ENCODE results near the gene LEMD3.

DNA sequence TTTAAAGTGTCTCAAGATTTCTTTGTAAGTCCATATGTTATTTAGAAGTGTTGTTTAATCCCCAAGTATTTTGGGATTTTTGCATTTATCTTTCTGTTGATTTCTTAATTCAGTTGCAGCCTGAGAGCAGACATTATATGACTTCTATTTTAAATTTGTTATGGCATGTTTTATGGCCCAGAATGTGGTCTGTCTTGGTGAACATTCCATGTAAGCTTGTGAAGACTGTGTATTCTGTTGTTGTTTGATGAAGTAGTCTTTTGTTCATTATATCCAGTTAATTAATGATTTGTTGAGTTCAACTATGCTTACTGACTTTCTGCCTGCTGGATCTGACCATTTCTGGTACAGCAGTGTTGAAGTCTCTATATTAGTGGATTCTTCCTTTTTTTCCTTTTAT is 34.0 kb downstream of the LEMD3 start:
- TF ChIP-seq, protein P1, sequence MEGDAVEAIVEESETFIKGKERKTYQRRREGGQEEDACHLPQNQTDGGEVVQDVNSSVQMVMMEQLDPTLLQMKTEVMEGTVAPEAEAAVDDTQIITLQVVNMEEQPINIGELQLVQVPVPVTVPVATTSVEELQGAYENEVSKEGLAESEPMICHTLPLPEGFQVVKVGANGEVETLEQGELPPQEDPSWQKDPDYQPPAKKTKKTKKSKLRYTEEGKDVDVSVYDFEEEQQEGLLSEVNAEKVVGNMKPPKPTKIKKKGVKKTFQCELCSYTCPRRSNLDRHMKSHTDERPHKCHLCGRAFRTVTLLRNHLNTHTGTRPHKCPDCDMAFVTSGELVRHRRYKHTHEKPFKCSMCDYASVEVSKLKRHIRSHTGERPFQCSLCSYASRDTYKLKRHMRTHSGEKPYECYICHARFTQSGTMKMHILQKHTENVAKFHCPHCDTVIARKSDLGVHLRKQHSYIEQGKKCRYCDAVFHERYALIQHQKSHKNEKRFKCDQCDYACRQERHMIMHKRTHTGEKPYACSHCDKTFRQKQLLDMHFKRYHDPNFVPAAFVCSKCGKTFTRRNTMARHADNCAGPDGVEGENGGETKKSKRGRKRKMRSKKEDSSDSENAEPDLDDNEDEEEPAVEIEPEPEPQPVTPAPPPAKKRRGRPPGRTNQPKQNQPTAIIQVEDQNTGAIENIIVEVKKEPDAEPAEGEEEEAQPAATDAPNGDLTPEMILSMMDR (IDR thresholded peaks at IDR 0.05): no peak
- no peak for TF ChIP-seq POLR2A (IDR thresholded peaks at IDR 0.05)

Measured in tibial nerve (tissue), 3 donors.